GM18868 (cell line): ENCODE measurements around the gene COL6A1.

Source experiments
- ATAC-seq: cut with Tn5 transposase; IDR thresholded peaks from one replicate; pipeline ENCODE4 v1.9.1; 2021; ENCODE audit warnings: mild to moderate bottlenecking, moderate library complexity; ENCODE audit not compliant: unreplicated experiment

Gene COL6A1

GRCh38 chr21:45981151-45982091 lies at the start of gene COL6A1:
Gene COL6A1 (plus strand): TSS chr21:45981770. CDS start chr21:45981851, 81 bp downstream.
- no peak for ATAC-seq

GRCh38 chr21:45932922-45933502 lies 48.6 kb upstream of the COL6A1 start:
- no peak for ATAC-seq

GRCh38 chr21:45934085-45934484 lies 47.5 kb upstream of the COL6A1 start:
- no peak for ATAC-seq

GRCh38 chr21:45934554-45934953 lies 47.0 kb upstream of the COL6A1 start:
- no peak for ATAC-seq

GRCh38 chr21:45935628-45936027 lies 45.9 kb upstream of the COL6A1 start:
- ATAC-seq: no peak

- no peak for ATAC-seq
Measured at GRCh38 chr21:45937721-45938452, 43.7 kb upstream of the COL6A1 start.

GRCh38 chr21:45938453-45938755 lies 43.2 kb upstream of the COL6A1 start:
- no peak for ATAC-seq

- no peak for ATAC-seq
Measured at GRCh38 chr21:45938811-45939520, 42.6 kb upstream of the COL6A1 start.

- ATAC-seq: no peak
Measured at GRCh38 chr21:45939521-45940045, 42.0 kb upstream of the COL6A1 start.

- no peak for ATAC-seq
Measured at GRCh38 chr21:45940091-45940490, 41.5 kb upstream of the COL6A1 start.

- no peak for ATAC-seq
Measured at GRCh38 chr21:45940621-45941337, 40.8 kb upstream of the COL6A1 start.

- ATAC-seq: no peak
Measured at GRCh38 chr21:45941338-45941710, 40.2 kb upstream of the COL6A1 start.

GRCh38 chr21:45941717-45942546 lies 39.6 kb upstream of the COL6A1 start:
- ATAC-seq: no peak

- no peak for ATAC-seq
Measured at GRCh38 chr21:45942755-45943629, 38.6 kb upstream of the COL6A1 start.

- ATAC-seq: no peak
Measured at GRCh38 chr21:45943630-45944540, 37.7 kb upstream of the COL6A1 start.

GRCh38 chr21:45944601-45945000 lies 37.0 kb upstream of the COL6A1 start:
- no peak for ATAC-seq

- no peak for ATAC-seq
Measured at GRCh38 chr21:45945066-45945867, 36.3 kb upstream of the COL6A1 start.
